22Rv1 (cell line): Measurements from ENCODE around the gene KRTAP5-2.
A peak's percentile ranks its signal among the peaks of the same experiment; 100 is the strongest.

Experiments used
- H3K27ac ChIP-seq: fragments of 450-650 bp; 2 replicates; pipeline ENCODE4 v1.5.1; 2017
- ZFX ChIP-seq: fragments of 450-650 bp; IDR thresholded peaks from 2 replicates; pipeline ENCODE4 v1.6.1; 2017; ENCODE audit warnings: antibody characterized with exemption, borderline replicate concordance
- TF ChIP-seq, protein P1 (sequence below): fragments of 450-650 bp; IDR thresholded peaks from 2 replicates; pipeline ENCODE4 v1.5.1; 2017; ENCODE audit warnings: mild to moderate bottlenecking

Gene KRTAP5-2

DNA sequence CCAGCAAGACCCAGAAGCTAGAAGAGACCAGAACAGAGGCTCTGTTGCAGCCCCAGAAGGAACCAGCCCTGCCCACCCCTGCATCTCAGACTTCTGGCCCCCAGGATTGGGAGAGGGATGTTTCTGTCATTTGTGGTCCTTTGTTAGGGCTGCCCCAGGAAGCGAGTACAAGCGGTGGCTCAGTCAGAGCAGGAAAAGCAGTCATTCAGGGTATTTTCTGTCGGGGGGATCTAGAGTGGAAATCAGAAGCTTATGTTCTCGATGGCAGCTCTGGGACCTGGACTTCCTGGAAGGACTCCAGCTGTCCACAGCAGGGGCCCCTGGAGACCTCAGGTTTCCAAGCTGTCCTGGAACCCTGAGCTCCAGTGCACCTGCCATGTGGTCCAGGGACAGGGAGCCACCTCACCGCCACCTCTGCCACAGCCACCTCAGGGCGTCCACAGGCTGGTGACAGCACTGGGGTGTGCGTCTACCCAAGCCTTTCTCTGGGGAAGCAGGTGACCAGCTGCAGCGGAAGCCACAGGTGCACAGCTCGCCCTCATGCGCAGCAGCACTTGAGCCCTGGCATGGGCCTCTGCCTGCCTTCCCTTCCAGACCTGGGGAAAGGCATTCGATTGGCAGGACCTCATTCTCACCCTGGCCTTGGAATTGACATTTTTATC is 34.1 kb upstream of the KRTAP5-2 start:
- H3K27ac ChIP-seq = no peak overlapping the region
- TF ChIP-seq, protein P1, sequence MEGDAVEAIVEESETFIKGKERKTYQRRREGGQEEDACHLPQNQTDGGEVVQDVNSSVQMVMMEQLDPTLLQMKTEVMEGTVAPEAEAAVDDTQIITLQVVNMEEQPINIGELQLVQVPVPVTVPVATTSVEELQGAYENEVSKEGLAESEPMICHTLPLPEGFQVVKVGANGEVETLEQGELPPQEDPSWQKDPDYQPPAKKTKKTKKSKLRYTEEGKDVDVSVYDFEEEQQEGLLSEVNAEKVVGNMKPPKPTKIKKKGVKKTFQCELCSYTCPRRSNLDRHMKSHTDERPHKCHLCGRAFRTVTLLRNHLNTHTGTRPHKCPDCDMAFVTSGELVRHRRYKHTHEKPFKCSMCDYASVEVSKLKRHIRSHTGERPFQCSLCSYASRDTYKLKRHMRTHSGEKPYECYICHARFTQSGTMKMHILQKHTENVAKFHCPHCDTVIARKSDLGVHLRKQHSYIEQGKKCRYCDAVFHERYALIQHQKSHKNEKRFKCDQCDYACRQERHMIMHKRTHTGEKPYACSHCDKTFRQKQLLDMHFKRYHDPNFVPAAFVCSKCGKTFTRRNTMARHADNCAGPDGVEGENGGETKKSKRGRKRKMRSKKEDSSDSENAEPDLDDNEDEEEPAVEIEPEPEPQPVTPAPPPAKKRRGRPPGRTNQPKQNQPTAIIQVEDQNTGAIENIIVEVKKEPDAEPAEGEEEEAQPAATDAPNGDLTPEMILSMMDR = no peak
- TF ChIP-seq ZFX = no peak

DNA sequence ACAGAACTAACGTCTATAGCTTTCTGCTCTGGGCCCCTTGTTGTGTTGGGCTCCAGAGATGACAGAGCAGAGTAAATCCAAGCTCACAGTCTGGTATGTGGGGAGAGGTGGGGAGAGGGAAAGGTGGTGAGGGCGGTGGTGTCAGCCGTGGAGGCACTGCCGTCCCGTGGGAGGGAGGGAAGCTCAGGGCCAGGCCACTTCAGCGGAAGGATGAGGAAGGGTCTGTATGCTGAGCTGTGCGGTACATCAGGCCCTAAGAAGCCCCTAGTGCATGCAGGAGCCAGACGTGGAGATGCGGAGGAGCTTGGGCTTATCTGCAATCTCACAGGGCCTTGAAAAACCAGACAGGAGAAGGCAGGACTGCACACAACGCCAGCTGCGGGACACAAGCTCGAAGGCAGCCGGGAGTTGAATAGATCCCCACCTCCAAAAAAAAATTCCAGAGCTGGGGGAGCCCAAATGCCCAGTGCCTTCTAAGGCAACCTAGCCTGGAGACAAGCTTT is 33.0 kb upstream of the KRTAP5-2 start:
- H3K27ac ChIP-seq = no peak overlapping the region
- TF ChIP-seq, protein P1 = no peak
- TF ChIP-seq ZFX = no peak

DNA sequence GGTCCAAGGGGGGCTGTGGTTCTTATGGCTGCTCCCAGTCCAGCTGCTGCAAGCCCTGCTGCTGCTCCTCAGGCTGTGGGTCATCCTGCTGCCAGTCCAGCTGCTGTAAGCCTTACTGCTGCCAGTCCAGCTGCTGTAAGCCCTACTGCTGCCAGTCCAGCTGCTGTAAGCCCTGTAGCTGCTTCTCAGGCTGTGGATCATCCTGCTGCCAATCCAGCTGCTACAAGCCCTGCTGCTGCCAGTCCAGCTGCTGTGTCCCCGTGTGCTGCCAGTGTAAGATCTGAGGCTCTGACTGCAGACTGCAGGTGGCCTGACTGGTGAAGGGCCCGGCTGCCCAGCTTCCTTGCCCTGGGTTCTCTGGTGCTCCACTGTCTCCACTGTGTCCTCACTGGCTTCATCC is 32.2 kb upstream of the KRTAP5-2 start:
- no peak overlapping the region for H3K27ac ChIP-seq
- TF ChIP-seq ZFX = no peak
- TF ChIP-seq, protein P1 = no peak

DNA sequence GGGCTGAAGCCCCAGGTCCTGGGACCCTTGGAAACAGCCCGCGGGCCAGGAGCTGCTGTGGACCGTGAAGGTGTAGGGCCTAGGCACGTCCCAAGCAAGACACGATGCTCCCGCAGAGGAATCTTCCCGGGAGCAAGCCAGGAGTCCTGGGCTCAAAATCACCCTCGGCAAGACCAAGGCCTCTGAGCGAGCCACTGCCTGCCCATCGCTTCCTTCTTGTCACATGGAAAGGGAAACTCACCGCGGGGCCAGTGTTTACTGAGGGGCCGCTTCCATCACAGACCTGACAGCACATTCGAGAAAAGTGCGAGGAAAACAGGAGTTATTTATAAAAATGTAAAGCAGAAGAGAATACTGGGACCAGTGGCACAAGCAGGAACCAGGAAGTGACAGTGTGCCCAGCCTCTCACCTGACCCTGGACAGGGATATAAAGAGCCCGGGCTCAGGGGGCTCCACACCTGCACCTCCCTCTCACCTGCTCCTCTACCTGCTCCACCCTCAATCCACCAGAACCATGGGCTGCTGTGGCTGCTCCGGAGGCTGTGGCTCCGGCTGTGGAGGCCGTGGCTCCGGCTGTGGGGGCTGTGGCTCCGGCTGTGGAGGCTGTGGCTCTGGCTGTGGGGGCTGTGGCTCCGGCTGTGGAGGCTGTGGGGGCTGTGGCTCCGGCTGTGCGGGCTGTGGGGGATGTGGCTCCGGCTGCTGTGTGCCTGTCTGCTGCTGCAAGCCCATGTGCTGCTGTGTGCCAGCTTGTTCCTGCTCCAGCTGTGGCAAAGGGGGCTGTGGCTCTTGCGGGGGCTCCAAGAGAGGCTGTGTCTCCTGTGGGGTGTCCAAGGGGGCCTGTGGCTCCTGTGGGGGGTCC is 31.5 kb upstream of the KRTAP5-2 start, which contains the start of gene KRTAP5-5:
Gene KRTAP5-5 (plus strand): TSS at position 450 of the 860 bp plus-strand sequence. CDS start 66 bp downstream, at position 516.
- H3K27ac ChIP-seq = no peak within 1 kb of the TSS
- no peak for TF ChIP-seq ZFX
- TF ChIP-seq, protein P1 = no peak

DNA sequence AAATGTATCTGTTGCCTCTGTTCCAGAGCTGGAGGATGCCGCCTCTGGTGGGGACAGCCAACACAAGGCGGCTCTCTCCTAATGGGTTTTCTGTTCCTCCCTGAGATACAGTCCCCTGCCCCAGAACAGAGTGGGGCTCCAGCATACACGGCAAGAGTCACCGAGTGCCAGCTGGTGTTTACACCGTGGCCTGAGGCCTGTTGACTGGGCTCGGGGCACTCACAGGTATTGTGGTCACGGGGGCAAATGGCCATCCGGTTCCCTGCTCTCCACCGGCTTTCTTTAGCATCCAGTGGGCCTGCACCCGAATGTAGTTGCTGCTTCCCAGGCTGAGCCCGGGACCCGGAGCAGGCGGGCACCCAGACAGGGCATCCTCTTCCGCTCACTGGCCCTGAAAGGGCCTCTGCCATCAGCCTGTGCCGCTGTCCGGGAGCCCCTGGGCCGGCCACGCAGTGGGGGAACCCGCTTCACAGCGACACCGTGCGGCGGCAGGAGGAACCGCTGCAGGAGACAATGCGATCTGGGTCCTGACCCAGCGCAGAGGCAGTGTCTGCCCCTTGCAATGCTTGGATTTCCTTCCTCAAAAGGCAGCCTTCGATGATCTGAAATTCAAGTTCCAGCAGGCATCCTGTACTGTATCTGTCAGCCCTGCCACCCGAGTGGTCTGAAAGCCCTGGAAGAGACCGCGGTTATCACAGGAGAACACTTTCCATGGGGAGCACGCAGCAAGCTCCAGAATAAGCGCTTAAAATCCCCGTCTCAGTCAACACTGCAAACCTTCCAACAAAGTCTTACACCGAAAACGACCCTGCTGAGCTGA is 30.6 kb upstream of the KRTAP5-2 start:
- no peak for TF ChIP-seq ZFX
- TF ChIP-seq, protein P1 = peak; percentile 97
- H3K27ac ChIP-seq = no peak overlapping the region

DNA sequence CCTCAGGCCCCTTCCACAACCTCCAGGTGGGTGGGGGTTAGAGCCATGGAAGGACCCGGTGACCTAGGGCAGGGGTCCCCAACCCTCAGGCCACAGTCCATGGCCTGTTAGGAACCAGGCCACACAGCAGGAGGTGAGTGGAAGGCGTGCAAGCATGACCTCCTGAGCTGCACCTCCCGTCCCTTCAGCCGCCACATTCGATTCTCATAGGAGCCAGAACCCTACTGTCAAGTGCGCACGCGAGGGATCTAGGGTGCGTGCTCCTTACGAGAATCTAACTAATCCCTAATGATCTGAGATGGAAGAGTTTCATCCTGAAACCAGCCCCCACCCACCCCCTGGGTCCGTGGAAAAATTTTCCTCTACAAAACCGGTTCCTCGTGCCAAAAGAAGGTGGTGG is 27.4 kb upstream of the KRTAP5-2 start:
- H3K27ac ChIP-seq = no peak overlapping the region
- TF ChIP-seq, protein P1 = no peak
- no peak for TF ChIP-seq ZFX
